H1 (cell line): ENCODE measurements around the gene DOCK10. TPM values are rescaled to one million over a fixed set of nuclear protein-coding genes. Genes with fewer than 3 reads are reported as not detected.

Experiments used
- CTCF ChIA-PET: fragments of 300-600 bp; sonication (Branson Sonifier 250); formaldehyde crosslinking; loops from one replicate; lab custom pipeline; 2021; ENCODE audit not compliant: partially characterized antibody; lab: Charles Lee
- POLR2A ChIA-PET: fragments of 300-600 bp; sonication (Branson Sonifier 250); formaldehyde crosslinking; loops from one replicate; lab custom pipeline; 2021; ENCODE audit warnings: inconsistent platforms; ENCODE audit not compliant: partially characterized antibody; lab: Charles Lee
- DNase-seq, 2 experiments: peaks; one replicate each; pipeline versions ENCODE4 v3.0.0 to v3.0.0-alpha.2; 2010 to 2022; ENCODE audit warnings: low spot score in 2 of 2, low read depth in 1 of 2, mixed read lengths in 1 of 2
- FAIRE-seq: peaks from 2 replicates; lab custom pipeline; 2011; peaks lifted over from hg19 to GRCh38; lab: Jason Lieb, UNC
- H2AFZ ChIP-seq: 2 replicates; pipeline ENCODE4 v1.8.1; 2012; ENCODE audit warnings: low read length, inconsistent platforms
- H2AK5ac ChIP-seq: 2 replicates; pipeline ENCODE4 v1.6.1; 2013; ENCODE audit warnings: low read depth, low read length
- H2BK120ac ChIP-seq: replicated peaks from 2 replicates; pipeline ENCODE3; 2013; ENCODE audit warnings: low read depth, low read length, inconsistent platforms
- H2BK12ac ChIP-seq: 2 replicates; pipeline ENCODE4 v1.6.1; 2013; ENCODE audit warnings: low read depth, low read length
- H2BK15ac ChIP-seq: 2 replicates; pipeline ENCODE4 v1.6.1; 2013; ENCODE audit warnings: low read length
- H2BK20ac ChIP-seq: 2 replicates; pipeline ENCODE4 v1.6.1; 2013; ENCODE audit warnings: low read length
- H2BK5ac ChIP-seq: 2 replicates; pipeline ENCODE4 v1.6.1; 2013; ENCODE audit warnings: low read depth, low read length
- H3K14ac ChIP-seq: 2 replicates; pipeline ENCODE4 v1.6.1; 2013; ENCODE audit warnings: inconsistent platforms; ENCODE audit not compliant: insufficient read length
- H3K18ac ChIP-seq: 2 replicates; pipeline ENCODE4 v1.6.1; 2013; ENCODE audit warnings: low read length; ENCODE audit errors: extremely low read depth
- H3K23ac ChIP-seq: 2 replicates; pipeline ENCODE4 v1.6.1; 2013; ENCODE audit warnings: inconsistent platforms; ENCODE audit not compliant: insufficient read length
- H3K23me2 ChIP-seq: 2 replicates; pipeline ENCODE4 v1.6.1; 2013; ENCODE audit warnings: low read depth, low read length
- H3K27ac ChIP-seq: 2 replicates; pipeline ENCODE4 v1.6.1; 2011; ENCODE audit warnings: low read depth, low read length, inconsistent platforms
- H3K27me3 ChIP-seq, 4 experiments: replicated peaks in 1 of 4; 1 replicate in 1 of 4; 2 replicates in 3 of 4; pipeline versions ENCODE4 v1.6.1 to v1.8.1; 2011 to 2013; ENCODE audit warnings: low read length in 3 of 4, mild to moderate bottlenecking in 3 of 4, inconsistent platforms in 2 of 4, mixed read lengths in 2 of 4, moderate library complexity in 1 of 4; ENCODE audit not compliant: control insufficient read depth in 3 of 4, insufficient read depth in 3 of 4; ENCODE audit errors: extremely low read depth in 1 of 4
- H3K36me3 ChIP-seq, 4 experiments: 2 replicates each; pipeline versions ENCODE4 v1.6.1 to v1.8.1; 2011 to 2013; ENCODE audit warnings: mild to moderate bottlenecking in 4 of 4, low read length in 3 of 4, moderate library complexity in 2 of 4, control low read depth in 1 of 4, inconsistent platforms in 1 of 4; ENCODE audit not compliant: insufficient read depth in 4 of 4, control insufficient read depth in 2 of 4
- H3K4ac ChIP-seq: replicated peaks from 2 replicates; pipeline ENCODE3; 2013; ENCODE audit warnings: low read length, low read depth, mixed read lengths, inconsistent platforms; ENCODE audit not compliant: insufficient read length
- H3K4me1 ChIP-seq, 4 experiments: replicated peaks in 1 of 4; 1 replicate in 1 of 4; 2 replicates in 3 of 4; pipeline versions ENCODE4 v1.6.1 to v1.8.1; 2011 to 2013; ENCODE audit warnings: low read length in 3 of 4, inconsistent platforms in 2 of 4, mixed read lengths in 1 of 4; ENCODE audit not compliant: insufficient read depth in 4 of 4, control insufficient read depth in 3 of 4
- H3K4me2 ChIP-seq, 2 experiments: 2 replicates each; pipeline versions ENCODE4 v1.6.1 to v1.8.1; 2011 to 2013; ENCODE audit warnings: low read depth in 2 of 2, low read length in 2 of 2, control low read depth in 1 of 2, inconsistent platforms in 1 of 2, mild to moderate bottlenecking in 1 of 2; ENCODE audit not compliant: insufficient read depth in 1 of 2
- H3K4me3 ChIP-seq, 4 experiments: fragments of 200-600, 300-600 bp in 1 of 4; sonication (generic), shearing (Covaris generic), sonication (Bioruptor Twin) in 1 of 4; 2 replicates each; pipeline versions ENCODE4 v1.5.1 to v1.8.1; 2011 to 2016; ENCODE audit warnings: low read length in 4 of 4, low read depth in 3 of 4, control low read depth in 2 of 4, inconsistent platforms in 2 of 4, mild to moderate bottlenecking in 2 of 4, mixed read lengths in 1 of 4, moderate library complexity in 1 of 4; ENCODE audit not compliant: insufficient read depth in 2 of 4; ENCODE audit errors: extremely low read depth in 1 of 4
- H3K56ac ChIP-seq: replicated peaks from 2 replicates; pipeline ENCODE3; 2013; ENCODE audit warnings: low read depth, mild to moderate bottlenecking, mixed read lengths, low read length, inconsistent platforms; ENCODE audit not compliant: insufficient read length
- H3K79me1 ChIP-seq: 2 replicates; pipeline ENCODE4 v1.6.1; 2013; ENCODE audit warnings: low read depth, low read length, control low read depth
- H3K79me2 ChIP-seq, 2 experiments: 2 replicates each; pipeline versions ENCODE4 v1.6.1 to v1.8.1; 2012 to 2013; ENCODE audit warnings: low read length in 2 of 2, mild to moderate bottlenecking in 2 of 2, inconsistent platforms in 1 of 2; ENCODE audit not compliant: insufficient read depth in 2 of 2, control insufficient read depth in 1 of 2
- H3K9ac ChIP-seq, 4 experiments: replicated peaks in 1 of 4; 1 replicate in 1 of 4; 2 replicates in 3 of 4; pipeline versions ENCODE4 v1.6.1 to v1.8.1; 2011 to 2013; ENCODE audit warnings: low read depth in 3 of 4, low read length in 3 of 4, control low read depth in 2 of 4, mild to moderate bottlenecking in 2 of 4, moderate library complexity in 2 of 4, inconsistent platforms in 1 of 4; ENCODE audit errors: extremely low read depth in 1 of 4
- H3K9me3 ChIP-seq, 2 experiments: 2 replicates each; pipeline versions ENCODE4 v1.6.1 to v1.8.1; 2012 to 2013; ENCODE audit warnings: mild to moderate bottlenecking in 2 of 2, moderate library complexity in 2 of 2, control low read depth in 1 of 2, inconsistent platforms in 1 of 2, low read depth in 1 of 2, low read length in 1 of 2, mixed read lengths in 1 of 2; ENCODE audit not compliant: insufficient read depth in 2 of 2
- H4K20me1 ChIP-seq, 2 experiments: replicated peaks in 1 of 2; 2 replicates each; pipeline versions ENCODE3 to v1.8.1; 2011 to 2013; ENCODE audit warnings: inconsistent platforms in 2 of 2, low read length in 2 of 2, mild to moderate bottlenecking in 1 of 2; ENCODE audit not compliant: insufficient read depth in 2 of 2, control insufficient read depth in 1 of 2
- H4K5ac ChIP-seq: 2 replicates; pipeline ENCODE4 v1.6.1; 2013; ENCODE audit warnings: low read length, low read depth, mixed read lengths, inconsistent platforms; ENCODE audit not compliant: insufficient read length
- H4K8ac ChIP-seq: 2 replicates; pipeline ENCODE4 v1.8.0; 2013; ENCODE audit warnings: mild to moderate bottlenecking, moderate library complexity, low read length, inconsistent platforms; ENCODE audit not compliant: insufficient read depth; ENCODE audit errors: extremely low read depth
- H4K91ac ChIP-seq: replicated peaks from 2 replicates; pipeline ENCODE3; 2013; ENCODE audit warnings: low read length, mixed read lengths, inconsistent platforms; ENCODE audit not compliant: insufficient read length
- CBX8 ChIP-seq: fragments of 300-800, 300-1000 bp; sonication (generic); IDR thresholded peaks from 2 replicates; pipeline ENCODE4 v1.7.1; 2016; ENCODE audit warnings: low read depth, low read length, borderline replicate concordance
- NANOG ChIP-seq: IDR thresholded peaks from 2 replicates; pipeline ENCODE4 v1.6.1; 2011; ENCODE audit warnings: low read length, low read depth, mild to moderate bottlenecking, inconsistent platforms; ENCODE audit not compliant: insufficient read depth, poor library complexity, severe bottlenecking
- RXRA ChIP-seq: IDR thresholded peaks from 2 replicates; pipeline ENCODE4 v1.6.1; 2011; ENCODE audit warnings: low read depth, mild to moderate bottlenecking, low read length, moderate library complexity; ENCODE audit not compliant: insufficient read depth
- SUZ12 ChIP-seq: fragments of 200-600 bp; sonication (generic); IDR thresholded peaks from 2 replicates; pipeline ENCODE4 v1.6.1; 2012; ENCODE audit warnings: mild to moderate bottlenecking, inconsistent platforms, low read length, moderate library complexity, mixed read lengths
- TBP ChIP-seq: IDR thresholded peaks from 2 replicates; pipeline ENCODE4 v1.6.1; 2011; ENCODE audit warnings: low read depth, low read length, improper control_type of control experiment
- WGBS, 2 experiments: shearing (Covaris generic) in 1 of 2; methylation state at CpG; one replicate each; pipeline versions ENCODE4 v1.1.6 to v1.1.7; 2013 to 2015; ENCODE audit warnings: low lambda C conversion rate in 2 of 2, mixed read lengths in 2 of 2, inconsistent platforms in 1 of 2, low coverage in 1 of 2, missing lambda C conversion rate in 1 of 2; ENCODE audit not compliant: insufficient replicate concordance in 2 of 2, insufficient coverage in 1 of 2, insufficient read length in 1 of 2; ENCODE audit errors: extremely low coverage in 1 of 2, missing lambda C conversion rate in 1 of 2; 5-methylcytosine and 5-hydroxymethylcytosine counted together
- polyA plus RNA-seq, 7 experiments: library from polyadenylated mRNA; depleted of rRNA in 3 of 7; stranded (reverse) in 5 of 7; unstranded in 2 of 7; fragments of >200 nt in 5 of 7; fragments of 200-250 nt in 2 of 7; gene quantifications; 1 replicate in 5 of 7; 2 replicates in 1 of 7; 4 replicates in 1 of 7; pipeline versions ENCODE4 v1.2.1 to v1.2.3, GENCODE V29; 2011 to 2013; ENCODE audit warnings: missing spikeins in 2 of 7, mixed read lengths in 2 of 7
- total RNA-seq: library from RNA; stranded (reverse); fragmentation: NEBNext Ultra II Directional; extraction: Animal tissue kit (Norgen Biotek cat#: 25700); gene quantifications from 2 replicates; pipeline ENCODE4 v1.2.1, GENCODE V29; 2021
- TF ChIP-seq, protein P1 (sequence below): IDR thresholded peaks from 2 replicates; pipeline ENCODE4 v1.6.1; 2011; ENCODE audit warnings: low read depth, mild to moderate bottlenecking, low read length; ENCODE audit not compliant: insufficient read depth
- TF ChIP-seq, protein P2 (sequence below), 3 experiments: IDR thresholded peaks; 1 replicate in 2 of 3; 2 replicates in 1 of 3; pipeline versions ENCODE4 v1.5.1 to v1.6.1; 2011; ENCODE audit warnings: low read length in 3 of 3, mild to moderate bottlenecking in 3 of 3, inconsistent platforms in 2 of 3, low read depth in 1 of 3, moderate library complexity in 1 of 3; ENCODE audit not compliant: insufficient read depth in 1 of 3; ENCODE audit errors: control extremely low read depth in 1 of 3

The DOCK10 gene
- total and polyA plus RNA-seq, 2 of the 8 experiments (the other 6 are each of a cell fraction or from before 2014, with no cell fraction given) = 0.33 to 1.6 TPM

DNA sequence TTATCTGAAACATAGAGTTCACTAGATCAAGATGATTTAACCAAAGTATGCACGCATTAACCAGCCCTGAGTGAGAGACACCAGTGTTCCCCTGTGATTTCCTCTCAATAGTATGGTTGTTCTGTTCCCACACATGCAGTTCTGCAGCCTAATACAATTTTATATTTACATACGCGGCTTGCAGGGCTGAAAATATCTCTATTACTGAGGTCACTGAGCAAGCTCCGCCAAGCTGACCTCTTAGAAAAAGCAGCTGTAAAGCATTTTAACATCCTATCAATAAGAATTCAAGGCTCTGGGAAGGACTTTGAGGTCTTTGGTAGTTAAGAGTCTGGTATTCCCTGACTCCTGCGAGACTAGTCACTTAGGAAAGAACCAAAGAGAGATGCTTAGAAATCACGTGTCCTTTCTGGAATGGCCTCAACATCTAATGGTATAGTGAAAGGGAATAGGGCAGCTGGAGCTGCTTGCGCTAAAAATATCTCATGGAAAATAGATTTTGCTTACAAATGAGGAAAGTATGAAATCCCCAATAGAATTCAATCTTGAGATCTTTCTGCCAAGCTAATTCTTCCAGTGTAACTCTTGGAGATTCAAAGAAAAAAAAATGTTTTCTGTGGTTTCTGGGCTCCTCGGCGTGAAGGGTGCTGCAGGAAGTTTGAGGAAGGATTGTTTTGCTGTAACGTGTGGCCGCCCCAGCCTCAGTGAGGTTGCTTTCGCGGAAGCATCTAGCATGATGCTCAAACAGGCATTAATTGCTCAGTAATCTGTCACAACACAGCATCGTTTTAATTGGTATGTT, 59.2 kb downstream of the DOCK10 start:
- Histone ChIP-seq H3K36me3 (no peaks in the 10 kb centered on the region), H3K23me2 (no peaks in the 10 kb centered on the region), H3K79me2 (no peaks in the 10 kb centered on the region), H3K23ac (no peak overlapping the region), H4K91ac (no peak overlapping the region), H2BK15ac (no peak overlapping the region), H2BK12ac (no peak overlapping the region), H2AFZ (no peak overlapping the region), H3K18ac (no peak overlapping the region), H2BK5ac (no peak overlapping the region), H3K27me3 (no peaks in the 10 kb centered on the region), H2AK5ac (no peak overlapping the region), H3K27ac (no peak overlapping the region), H3K4me1 (no peaks in the 10 kb centered on the region), H4K8ac (no peak overlapping the region), H3K56ac (no peak overlapping the region), H3K14ac (no peak overlapping the region), H3K9me3 (no peaks in the 10 kb centered on the region), H3K4me3 (no peak overlapping the region), H4K20me1 (no peaks in the 10 kb centered on the region), H3K4me2 (no peak overlapping the region), H3K79me1 (no peaks in the 10 kb centered on the region), H3K9ac (no peak overlapping the region), H2BK20ac (no peak overlapping the region), H4K5ac (no peak overlapping the region), H3K4ac (no peak overlapping the region), H2BK120ac (no peak overlapping the region)
- DNase-seq (no peak), FAIRE-seq (no peak)
- CTCF ChIA-PET = interaction anchor here (0.7 to 1.9 kb wide), 4 partner anchors 10 to 52 kb away, joined by 3 to 10 read pairs (median 4); no protein-coding TSS in a partner anchor
- WGBS, 2 experiments = 85% methylated on average over 14 of the region's 14 CpGs; no CpG with 5 or more reads in 1 of the 2 experiments
- POLR2A ChIA-PET = no interaction called here
- TF ChIP-seq SUZ12 (no peak), CBX8 (no peak), NANOG (no peak), RXRA (no peak), TBP (no peak)
- TF ChIP-seq, protein P1, sequence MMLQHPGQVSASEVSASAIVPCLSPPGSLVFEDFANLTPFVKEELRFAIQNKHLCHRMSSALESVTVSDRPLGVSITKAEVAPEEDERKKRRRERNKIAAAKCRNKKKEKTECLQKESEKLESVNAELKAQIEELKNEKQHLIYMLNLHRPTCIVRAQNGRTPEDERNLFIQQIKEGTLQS = no peak
- TF ChIP-seq, protein P2, sequence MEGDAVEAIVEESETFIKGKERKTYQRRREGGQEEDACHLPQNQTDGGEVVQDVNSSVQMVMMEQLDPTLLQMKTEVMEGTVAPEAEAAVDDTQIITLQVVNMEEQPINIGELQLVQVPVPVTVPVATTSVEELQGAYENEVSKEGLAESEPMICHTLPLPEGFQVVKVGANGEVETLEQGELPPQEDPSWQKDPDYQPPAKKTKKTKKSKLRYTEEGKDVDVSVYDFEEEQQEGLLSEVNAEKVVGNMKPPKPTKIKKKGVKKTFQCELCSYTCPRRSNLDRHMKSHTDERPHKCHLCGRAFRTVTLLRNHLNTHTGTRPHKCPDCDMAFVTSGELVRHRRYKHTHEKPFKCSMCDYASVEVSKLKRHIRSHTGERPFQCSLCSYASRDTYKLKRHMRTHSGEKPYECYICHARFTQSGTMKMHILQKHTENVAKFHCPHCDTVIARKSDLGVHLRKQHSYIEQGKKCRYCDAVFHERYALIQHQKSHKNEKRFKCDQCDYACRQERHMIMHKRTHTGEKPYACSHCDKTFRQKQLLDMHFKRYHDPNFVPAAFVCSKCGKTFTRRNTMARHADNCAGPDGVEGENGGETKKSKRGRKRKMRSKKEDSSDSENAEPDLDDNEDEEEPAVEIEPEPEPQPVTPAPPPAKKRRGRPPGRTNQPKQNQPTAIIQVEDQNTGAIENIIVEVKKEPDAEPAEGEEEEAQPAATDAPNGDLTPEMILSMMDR (IDR thresholded peaks at IDR 0.05; ENCODE audit: control extremely low read depth in 1 of 3, insufficient read depth in 1 of 3, low read depth in 1 of 3, low read length in 3 of 3) = no peak
